ENCODE measurements around the gene ALOX15. TPM values are rescaled to one million over a fixed set of nuclear protein-coding genes. Genes with fewer than 3 reads are reported as not detected.
"Not testable (repeated sequence)": the region's sequence is repeated elsewhere in the genome, so short reads cannot be mapped to it uniquely, and the experiment has no call there.

Gene ALOX15
- total RNA-seq, 2 donors from 2014 or later: not detected

DNA sequence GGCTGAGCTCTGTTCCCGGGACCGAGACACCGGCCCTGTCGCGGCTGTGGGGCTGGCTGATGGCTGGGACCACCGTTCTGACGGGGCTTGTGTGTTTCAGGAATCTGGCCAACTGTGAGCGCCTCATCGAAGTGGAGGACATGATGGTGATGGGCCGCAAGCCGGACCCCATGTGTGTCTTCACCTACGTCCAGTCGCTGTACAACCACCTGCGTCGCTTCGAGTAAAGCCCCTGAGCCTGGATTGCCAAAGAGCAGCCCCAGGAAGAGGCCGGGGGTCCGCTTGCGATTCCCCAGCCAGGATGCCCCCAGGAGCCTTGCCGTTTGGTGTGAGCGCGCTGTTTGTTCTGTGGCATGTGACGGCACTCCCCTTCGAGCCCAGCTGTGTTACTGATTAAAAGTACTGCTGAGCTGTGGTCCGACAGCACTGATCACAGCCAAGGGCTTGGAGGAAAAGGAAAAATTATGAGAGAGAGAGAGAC is 34.2 kb downstream of the ALOX15 start:
- Histone ChIP-seq H3K4me1 (ENCODE audit: control insufficient read depth in 1 of 2, low read depth in 2 of 2) (peaks cover 0 to 14% of the 10 kb centered on the region in 2 donors), H3K4me3 (no peak overlapping the region), H3K27me3 (replicated peaks; ENCODE audit: insufficient read depth) (no peaks in the 10 kb centered on the region), H3K36me3 (no peaks in the 10 kb centered on the region), H3K9me3 (no peaks in the 10 kb centered on the region), H3K27ac (no peak overlapping the region)
- ATAC-seq (ENCODE audit: insufficient number of reproducible peaks, low FRiP score, low read depth): no peak
- TF ChIP-seq, protein P1, sequence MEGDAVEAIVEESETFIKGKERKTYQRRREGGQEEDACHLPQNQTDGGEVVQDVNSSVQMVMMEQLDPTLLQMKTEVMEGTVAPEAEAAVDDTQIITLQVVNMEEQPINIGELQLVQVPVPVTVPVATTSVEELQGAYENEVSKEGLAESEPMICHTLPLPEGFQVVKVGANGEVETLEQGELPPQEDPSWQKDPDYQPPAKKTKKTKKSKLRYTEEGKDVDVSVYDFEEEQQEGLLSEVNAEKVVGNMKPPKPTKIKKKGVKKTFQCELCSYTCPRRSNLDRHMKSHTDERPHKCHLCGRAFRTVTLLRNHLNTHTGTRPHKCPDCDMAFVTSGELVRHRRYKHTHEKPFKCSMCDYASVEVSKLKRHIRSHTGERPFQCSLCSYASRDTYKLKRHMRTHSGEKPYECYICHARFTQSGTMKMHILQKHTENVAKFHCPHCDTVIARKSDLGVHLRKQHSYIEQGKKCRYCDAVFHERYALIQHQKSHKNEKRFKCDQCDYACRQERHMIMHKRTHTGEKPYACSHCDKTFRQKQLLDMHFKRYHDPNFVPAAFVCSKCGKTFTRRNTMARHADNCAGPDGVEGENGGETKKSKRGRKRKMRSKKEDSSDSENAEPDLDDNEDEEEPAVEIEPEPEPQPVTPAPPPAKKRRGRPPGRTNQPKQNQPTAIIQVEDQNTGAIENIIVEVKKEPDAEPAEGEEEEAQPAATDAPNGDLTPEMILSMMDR (IDR thresholded peaks at IDR 0.05): no peak
- no peak for DNase-seq (ENCODE audit: low spot score)

DNA sequence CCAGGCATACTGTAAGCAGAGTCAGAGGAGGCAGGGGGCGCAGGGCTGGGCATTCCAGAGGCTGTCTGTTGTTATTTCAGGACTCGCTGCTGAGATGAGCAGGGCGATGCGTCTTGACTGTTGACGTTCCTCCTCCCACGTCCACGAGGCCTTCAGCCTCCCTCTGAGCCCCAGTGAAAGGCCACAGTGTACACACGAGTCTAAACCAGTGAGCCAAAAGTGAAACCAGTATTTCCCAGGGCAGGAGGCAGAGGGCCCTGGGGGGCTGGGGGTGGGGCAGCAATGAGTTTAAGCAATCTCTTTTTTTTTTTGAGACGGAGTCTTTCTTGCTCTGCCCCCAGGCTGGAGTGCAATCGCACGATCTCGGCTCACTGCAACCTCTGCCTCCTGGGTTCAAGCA is 35.7 kb downstream of the ALOX15 start:
- no peaks in the 10 kb centered on the region for H3K9me3 ChIP-seq
- no peak overlapping the region for H3K27ac ChIP-seq
- DNase-seq (ENCODE audit: low spot score): no peak
- TF ChIP-seq, protein P1 (IDR thresholded peaks at IDR 0.05): no peak
- no peak for ATAC-seq (ENCODE audit: insufficient number of reproducible peaks, low FRiP score, low read depth)
- no peaks in the 10 kb centered on the region for H3K36me3 ChIP-seq
- no peaks in the 10 kb centered on the region for H3K27me3 ChIP-seq (replicated peaks; ENCODE audit: insufficient read depth)
- no peak overlapping the region for H3K4me3 ChIP-seq
- peaks cover 0 to 14% of the 10 kb centered on the region in 2 donors for H3K4me1 ChIP-seq (ENCODE audit: control insufficient read depth in 1 of 2, low read depth in 2 of 2)

DNA sequence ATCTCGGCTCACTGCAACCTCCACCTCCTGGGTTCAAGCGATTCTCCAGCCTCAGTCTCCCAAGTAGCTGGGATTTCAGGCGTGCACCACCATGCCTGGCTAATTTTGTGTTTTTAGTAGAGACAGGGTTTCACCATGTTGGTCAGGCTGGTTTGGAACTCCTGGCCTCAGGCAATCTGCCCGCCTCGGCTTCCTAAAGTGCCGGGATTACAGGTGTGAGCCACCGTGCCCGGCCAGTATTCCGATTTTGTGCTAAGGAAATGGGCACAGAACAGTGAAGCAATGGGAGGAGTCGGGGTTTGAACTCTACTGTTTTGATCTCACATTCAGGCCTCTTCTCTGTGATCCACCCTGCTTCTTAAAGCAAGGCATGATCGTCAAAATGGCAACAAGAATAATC is 36.7 kb downstream of the ALOX15 start:
- not testable (repeated sequence) for H3K4me3 ChIP-seq; DNase-seq (ENCODE audit: low spot score); H3K27ac ChIP-seq; H3K9me3 ChIP-seq; H3K27me3 ChIP-seq (replicated peaks; ENCODE audit: insufficient read depth); ATAC-seq (ENCODE audit: insufficient number of reproducible peaks, low FRiP score, low read depth); H3K36me3 ChIP-seq
- H3K4me1 ChIP-seq (ENCODE audit: control insufficient read depth in 1 of 2, low read depth in 2 of 2): peaks cover 0 to 14% of the 10 kb centered on the region in 2 donors

DNA sequence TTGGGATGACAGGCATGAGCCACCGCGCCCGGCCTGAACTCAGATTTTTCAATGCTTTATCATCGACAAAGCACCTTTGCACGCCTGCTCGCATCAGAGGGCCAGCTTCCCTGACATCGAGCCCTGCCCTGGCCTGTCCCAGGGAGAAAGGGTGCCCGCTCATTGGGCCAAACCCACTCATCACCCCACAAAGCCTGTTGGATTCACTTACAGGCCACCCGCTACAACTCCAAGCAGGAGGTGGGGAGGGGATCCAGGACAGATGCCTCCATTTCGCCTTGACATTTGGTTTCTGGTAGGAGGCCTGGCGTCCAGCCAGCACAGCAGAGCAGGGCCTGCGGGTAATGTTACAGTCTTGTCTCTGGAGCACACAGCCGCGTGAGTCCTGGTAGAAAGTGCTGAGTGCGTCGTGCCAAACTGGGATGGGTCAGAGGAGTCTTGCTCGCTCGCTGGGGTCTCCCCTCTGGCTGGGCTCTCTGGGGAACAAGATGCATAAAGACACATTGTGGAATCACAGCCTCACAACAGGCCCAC is 37.3 kb downstream of the ALOX15 start:
- TF ChIP-seq, protein P1 (IDR thresholded peaks at IDR 0.05): no peak
- Histone ChIP-seq H3K36me3 (no peaks in the 10 kb centered on the region), H3K9me3 (no peaks in the 10 kb centered on the region), H3K4me3 (no peak overlapping the region), H3K4me1 (ENCODE audit: control insufficient read depth in 1 of 2, low read depth in 2 of 2) (peaks cover 0 to 14% of the 10 kb centered on the region in 2 donors), H3K27ac (no peak overlapping the region), H3K27me3 (replicated peaks; ENCODE audit: insufficient read depth) (no peaks in the 10 kb centered on the region)
- DNase-seq (ENCODE audit: low spot score) (no peak), ATAC-seq (ENCODE audit: insufficient number of reproducible peaks, low FRiP score, low read depth) (no peak)

DNA sequence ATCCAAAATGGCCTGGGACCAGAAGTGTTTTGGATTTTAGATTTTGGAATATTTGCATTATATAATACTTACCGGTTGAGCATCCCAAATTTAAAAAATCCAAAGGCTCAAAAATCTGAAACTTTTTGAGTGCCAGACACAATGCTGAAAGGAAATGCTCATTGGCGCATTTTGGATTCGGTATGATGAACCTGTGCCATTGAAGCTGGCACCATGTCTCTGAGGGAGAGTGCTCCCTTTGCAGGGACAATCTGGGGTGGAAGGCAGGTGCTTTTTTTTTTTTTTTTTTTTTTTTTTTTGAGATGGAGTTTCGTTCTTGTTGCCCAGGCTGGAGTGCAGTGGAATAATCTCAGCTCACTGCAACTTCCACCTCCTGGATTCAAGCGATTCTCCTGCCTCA is 39.4 kb downstream of the ALOX15 start:
- TF ChIP-seq, protein P1 (IDR thresholded peaks at IDR 0.05): no peak
- no peak overlapping the region for H3K4me3 ChIP-seq
- no peak for ATAC-seq (ENCODE audit: insufficient number of reproducible peaks, low FRiP score, low read depth)
- no peaks in the 10 kb centered on the region for H3K4me1 ChIP-seq (ENCODE audit: control insufficient read depth in 1 of 2, low read depth in 2 of 2)
- DNase-seq (ENCODE audit: low spot score): no peak
- no peaks in the 10 kb centered on the region for H3K27me3 ChIP-seq (replicated peaks; ENCODE audit: insufficient read depth)
- no peak overlapping the region for H3K27ac ChIP-seq
- H3K36me3 ChIP-seq: no peaks in the 10 kb centered on the region
- no peaks in the 10 kb centered on the region for H3K9me3 ChIP-seq

DNA sequence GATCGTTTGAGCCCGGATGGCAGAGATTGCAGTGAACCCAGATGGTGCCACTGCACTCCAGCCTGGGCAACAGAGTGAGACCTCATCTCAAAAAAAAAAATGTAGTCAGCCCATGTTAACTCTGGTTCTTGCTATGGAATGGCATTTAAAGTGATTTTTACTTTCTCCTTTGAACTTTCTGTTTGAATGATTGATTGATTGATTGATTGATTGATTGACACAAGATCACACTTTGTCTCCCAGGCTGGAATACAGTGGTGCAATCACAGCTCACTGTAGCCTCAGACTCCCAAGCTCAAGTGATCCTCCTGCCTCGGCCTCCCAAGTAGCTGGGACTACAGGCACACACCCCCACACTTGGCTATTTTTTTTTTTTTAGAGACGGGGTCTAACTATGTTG is 40.2 kb downstream of the ALOX15 start:
- ATAC-seq (ENCODE audit: insufficient number of reproducible peaks, low FRiP score, low read depth) (no peak), DNase-seq (ENCODE audit: low spot score) (no peak)
- H3K9me3 ChIP-seq: no peaks in the 10 kb centered on the region
- no peak overlapping the region for H3K4me3 ChIP-seq
- no peak overlapping the region for H3K27ac ChIP-seq
- H3K4me1 ChIP-seq (ENCODE audit: control insufficient read depth in 1 of 2, low read depth in 2 of 2): no peaks in the 10 kb centered on the region
- TF ChIP-seq, protein P1 (IDR thresholded peaks at IDR 0.05): no peak
- H3K36me3 ChIP-seq: no peaks in the 10 kb centered on the region
- no peaks in the 10 kb centered on the region for H3K27me3 ChIP-seq (replicated peaks; ENCODE audit: insufficient read depth)
